HG03097 (cell line): ENCODE data around the gene FPR1.

ENCODE experiments used
- ATAC-seq: cut with Tn5 transposase; IDR thresholded peaks from one replicate; pipeline ENCODE4 v1.9.1; 2021; ENCODE audit not compliant: unreplicated experiment, low FRiP score

Gene FPR1

GRCh38 chr19:51751655-51752054 lies at the start of gene FPR1:
TSS of gene FPR1 (minus strand) at chr19:51751878. CDS start at chr19:51746994, 4,884 bp downstream.
- ATAC-seq: no peak

GRCh38 chr19:51800473-51801244 lies 49.0 kb upstream of the FPR1 start:
- ATAC-seq: no peak

GRCh38 chr19:51799774-51800472 lies 48.2 kb upstream of the FPR1 start:
- ATAC-seq: no peak

GRCh38 chr19:51799034-51799773 lies 47.5 kb upstream of the FPR1 start:
- ATAC-seq: no peak

GRCh38 chr19:51798062-51798461 lies 46.4 kb upstream of the FPR1 start:
- no peak for ATAC-seq

GRCh38 chr19:51797480-51797879 lies 45.8 kb upstream of the FPR1 start:
- no peak for ATAC-seq

- no peak for ATAC-seq
Measured at GRCh38 chr19:51796195-51796679, 44.6 kb upstream of the FPR1 start.

- ATAC-seq: no peak
Measured at GRCh38 chr19:51794885-51795490, 43.3 kb upstream of the FPR1 start, which contains the start of gene FPR3. TSS of gene FPR3 (plus strand) at chr19:51795157. CDS start at chr19:51823749, 28,592 bp downstream.

GRCh38 chr19:51793994-51794393 lies 42.3 kb upstream of the FPR1 start:
- no peak for ATAC-seq

GRCh38 chr19:51792932-51793331 lies 41.3 kb upstream of the FPR1 start:
- no peak for ATAC-seq

GRCh38 chr19:51789061-51789795 lies 37.5 kb upstream of the FPR1 start:
- no peak for ATAC-seq

- no peak for ATAC-seq
Measured at GRCh38 chr19:51788029-51788428, 36.4 kb upstream of the FPR1 start.

- ATAC-seq: no peak
Measured at GRCh38 chr19:51786646-51787494, 35.2 kb upstream of the FPR1 start.

- no peak for ATAC-seq
Measured at GRCh38 chr19:51784922-51785690, 33.4 kb upstream of the FPR1 start.

GRCh38 chr19:51784109-51784785 lies 32.6 kb upstream of the FPR1 start:
- ATAC-seq: no peak

GRCh38 chr19:51783372-51783771 lies 31.7 kb upstream of the FPR1 start:
- ATAC-seq: no peak

GRCh38 chr19:51781999-51782398 lies 30.3 kb upstream of the FPR1 start:
- no peak for ATAC-seq

- no peak for ATAC-seq
Measured at GRCh38 chr19:51780270-51780669, 28.6 kb upstream of the FPR1 start.
